HepG2 (cell line): ENCODE results near the gene FKBP5. TPM values are rescaled to one million over a fixed set of nuclear protein-coding genes. Genes with fewer than 3 reads are reported as not detected.
"Not testable (repeated sequence)": the region's sequence is repeated elsewhere in the genome, so short reads cannot be mapped to it uniquely, and the experiment has no call there.

ENCODE experiments used
- ATAC-seq: fragments of 200-7000 bp; cut with Tn5 transposase; 3 replicates; pipeline ENCODE4 v1.9.1; 2020; ENCODE audit warnings: mild to moderate bottlenecking, moderate library complexity
- BruUV-seq: library from RNA; stranded (reverse); fragments of 400-500 nt; replicated peaks from 2 replicates; lab custom pipeline; 2021; lab: Mats Ljungman, UMichigan
- CTCF ChIA-PET: fragments of 300-600 bp; formaldehyde crosslinking; extraction: SDS; loops from one replicate; lab custom pipeline; 2021; ENCODE audit warnings: low total read pairs, inconsistent platforms, low intra/inter-chr PET ratio; lab: Yijun Ruan, JAX
- POLR2A ChIA-PET: fragments of 350-600 bp; sonication (Branson Sonifier 250); formaldehyde crosslinking; loops from one replicate; lab custom pipeline; 2020; ENCODE audit warnings: antibody characterized with exemption, inconsistent platforms; lab: Yijun Ruan, JAX
- DNase-seq: peaks from one replicate; pipeline ENCODE4 v3.0.0-alpha.2; 2015; ENCODE audit warnings: low spot score
- FAIRE-seq: peaks from 3 replicates; lab custom pipeline; 2011; peaks lifted over from hg19 to GRCh38; lab: Jason Lieb, UNC
- H2AFZ ChIP-seq: one replicate; pipeline ENCODE4 v1.6.1; 2011; ENCODE audit warnings: low read length, inconsistent platforms
- H3K27ac ChIP-seq: fragments of 300-600 bp; 3 replicates; pipeline ENCODE4 v1.8.0; 2011; ENCODE audit warnings: mixed run types, mild to moderate bottlenecking, mixed read lengths, low read length, inconsistent platforms; ENCODE audit not compliant: insufficient read depth; ENCODE audit errors: extremely low read length
- H3K27me3 ChIP-seq, 2 experiments: fragments of 200-600 bp in 1 of 2; 2 replicates in 1 of 2; 3 replicates in 1 of 2; pipeline versions ENCODE4 v1.6.0 to v1.8.0; 2011; ENCODE audit warnings: low read length in 2 of 2, mild to moderate bottlenecking in 2 of 2, moderate library complexity in 2 of 2, inconsistent platforms in 1 of 2; ENCODE audit not compliant: insufficient read depth in 2 of 2, control insufficient read depth in 1 of 2
- H3K36me3 ChIP-seq, 2 experiments: fragments of 200-600 bp in 1 of 2; replicated peaks in 1 of 2; 2 replicates in 1 of 2; 3 replicates in 1 of 2; pipeline versions ENCODE4 v1.5.1 to v1.8.0; 2011; ENCODE audit warnings: low read length in 2 of 2, inconsistent platforms in 1 of 2; ENCODE audit not compliant: insufficient read depth in 2 of 2, control insufficient read depth in 1 of 2
- H3K4me1 ChIP-seq: 2 replicates; pipeline ENCODE4 v1.5.1; 2012; ENCODE audit warnings: low read length, inconsistent platforms; ENCODE audit not compliant: insufficient read depth
- H3K4me2 ChIP-seq: 2 replicates; pipeline ENCODE4 v1.6.0; 2011; ENCODE audit warnings: low read depth, low read length, inconsistent platforms
- H3K4me3 ChIP-seq, 3 experiments: fragments of 200-600 bp in 1 of 3; sonication (generic), shearing (Covaris generic) in 1 of 3; replicated peaks in 1 of 3; 2 replicates each; pipeline ENCODE4 v1.5.1; 2011 to 2016; ENCODE audit warnings: low read length in 3 of 3, inconsistent platforms in 2 of 3, low read depth in 2 of 3, mild to moderate bottlenecking in 2 of 3, control low read depth in 1 of 3, mixed read lengths in 1 of 3; ENCODE audit not compliant: insufficient read depth in 1 of 3
- H3K79me2 ChIP-seq: one replicate; pipeline ENCODE4 v1.6.1; 2011; ENCODE audit warnings: low read length, inconsistent platforms; ENCODE audit not compliant: insufficient read depth
- H3K9ac ChIP-seq: 2 replicates; pipeline ENCODE4 v1.6.0; 2011; ENCODE audit warnings: mild to moderate bottlenecking, low read depth, low read length, inconsistent platforms; ENCODE audit not compliant: insufficient read depth
- H3K9me3 ChIP-seq: 2 replicates; pipeline ENCODE4 v1.5.1; 2012; ENCODE audit warnings: mild to moderate bottlenecking, low read length
- H4K20me1 ChIP-seq: 2 replicates; pipeline ENCODE4 v1.6.0; 2011; ENCODE audit warnings: inconsistent platforms, mild to moderate bottlenecking, low read length, moderate library complexity; ENCODE audit not compliant: insufficient read depth
- CBFB ChIP-seq: sonication (generic); formaldehyde crosslinking; IDR thresholded peaks from 2 replicates; pipeline ENCODE4 v1.4.0; 2020; ENCODE audit warnings: missing genetic modification reagents
- KDM4B ChIP-seq: sonication (generic); formaldehyde crosslinking; IDR thresholded peaks from 2 replicates; pipeline ENCODE4 v1.4.0; 2020; ENCODE audit warnings: missing genetic modification reagents
- PHB2 ChIP-seq: fragments of 450-650 bp; IDR thresholded peaks from 2 replicates; pipeline ENCODE4 v1.6.1; 2018; ENCODE audit not compliant: partially characterized antibody
- STAG1 ChIP-seq: sonication (generic); formaldehyde crosslinking; IDR thresholded peaks from 2 replicates; pipeline ENCODE4 v1.4.0; 2020; ENCODE audit warnings: missing genetic modification reagents
- XRCC5 ChIP-seq: fragments of 200-400 bp; formaldehyde crosslinking; optimal IDR thresholded peaks from 2 replicates; pipeline ENCODE3; 2017; ENCODE audit warnings: mild to moderate bottlenecking, low read length
- ZNF121 ChIP-seq: sonication (generic); formaldehyde crosslinking; IDR thresholded peaks from 2 replicates; pipeline ENCODE4 v1.5.0; 2020; ENCODE audit warnings: mild to moderate bottlenecking, missing genetic modification reagents
- ZNF331 ChIP-seq: sonication (generic); formaldehyde crosslinking; IDR thresholded peaks from 2 replicates; pipeline ENCODE4 v1.4.0; 2020; ENCODE audit warnings: missing genetic modification reagents
- ZNF598 ChIP-seq: sonication (generic); formaldehyde crosslinking; IDR thresholded peaks from 2 replicates; pipeline ENCODE4 v1.5.1; 2020; ENCODE audit warnings: mild to moderate bottlenecking, missing genetic modification reagents, borderline replicate concordance
- WGBS: methylation state at CpG from one replicate; pipeline ENCODE4 v1.1.6; 2017; ENCODE audit warnings: low lambda C conversion rate; 5-methylcytosine and 5-hydroxymethylcytosine counted together
- in situ Hi-C: cut with HindIII; loops from 2 replicates; pipeline ENCODE4 v1.10.0; 2017; ENCODE audit warnings: low pct_unique_long_range_greater_than_20kb; ENCODE audit not compliant: extremely low pct_ligation_motif_present
- intact Hi-C: fragments of 100-400 bp; cut with micrococcal nuclease; formaldehyde crosslinking; loops from one replicate; pipeline ENCODE4 v1.10.0; 2022; ENCODE audit not compliant: unreplicated experiment
- polyA plus RNA-seq, 8 experiments: library from polyadenylated mRNA; depleted of rRNA in 3 of 8; stranded (reverse) in 7 of 8; unstranded in 1 of 8; fragments of >200 nt; fragmentation: Illumina TruSeq in 4 of 8; extraction: Trizol in 4 of 8; gene quantifications; 2 replicates each; pipeline versions ENCODE4 v1.2.1 to v1.2.3, GENCODE V29; 2011 to 2016; ENCODE audit warnings: low read depth in 4 of 8, missing spikeins in 1 of 8, mixed read lengths in 1 of 8; ENCODE audit not compliant: insufficient read depth in 1 of 8
- total RNA-seq, 5 experiments: library from RNA; depleted of rRNA; stranded (reverse); fragments of >200 nt; fragmentation: Illumina TruSeq; extraction: Trizol; gene quantifications; 2 replicates each; pipeline ENCODE4 v1.2.3, GENCODE V29; 2016; ENCODE audit warnings: low read depth in 1 of 5
- TF ChIP-seq, protein P1 (sequence below): fragments of 450-650 bp; IDR thresholded peaks from 2 replicates; pipeline ENCODE4 v1.6.1; 2016
- TF ChIP-seq, protein P2 (sequence below): sonication (generic); formaldehyde crosslinking; IDR thresholded peaks from 2 replicates; pipeline ENCODE4 v1.5.0; 2020; ENCODE audit warnings: mild to moderate bottlenecking, missing genetic modification reagents, moderate library complexity
- TF ChIP-seq, protein P3 (sequence below): sonication (generic); formaldehyde crosslinking; IDR thresholded peaks from 2 replicates; pipeline ENCODE4 v1.4.0; 2020; ENCODE audit warnings: mild to moderate bottlenecking, missing genetic modification reagents
- TF ChIP-seq, protein P4 (sequence below), 2 experiments: sonication (generic) in 1 of 2; formaldehyde crosslinking in 1 of 2; IDR thresholded peaks; 2 replicates each; pipeline versions ENCODE4 v1.4.0 to v1.6.1; 2018 to 2020; ENCODE audit warnings: missing genetic modification reagents in 2 of 2, borderline replicate concordance in 1 of 2, low read depth in 1 of 2, mild to moderate bottlenecking in 1 of 2, missing biosample characterization in 1 of 2

The FKBP5 gene
- total and polyA plus RNA-seq, 2 of the 13 experiments (the other 11 are each of a cell fraction or from before 2014, with no cell fraction given), result 8.0 to 17.4 TPM

DNA sequence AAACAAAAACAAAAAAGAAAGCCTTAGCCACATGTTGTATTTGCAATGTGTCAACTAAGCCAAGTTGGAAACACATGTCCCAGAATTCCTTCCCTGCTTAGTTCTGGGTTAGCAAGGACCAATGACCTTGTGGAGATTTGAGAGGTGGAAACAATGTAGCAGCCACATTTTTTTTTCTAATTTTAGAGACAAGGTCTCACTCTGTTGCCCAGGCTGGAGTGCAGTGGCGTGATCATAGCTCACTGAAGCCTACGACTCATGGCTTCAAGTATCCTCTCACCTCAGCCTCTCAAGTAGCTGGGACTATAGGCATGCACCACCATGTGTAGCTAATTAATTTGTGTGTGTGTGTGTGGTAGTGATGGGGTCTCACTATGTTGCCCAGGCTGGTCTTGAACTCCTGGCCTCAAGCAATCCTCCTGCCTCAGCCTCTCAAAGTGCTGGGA, 117.8 kb downstream of the FKBP5 start:
- POLR2A ChIA-PET, in situ Hi-C loops, H2AFZ ChIP-seq, H3K4me3 ChIP-seq, H3K4me2 ChIP-seq, CTCF ChIA-PET, BruUV-seq, H3K9me3 ChIP-seq, intact Hi-C loops, DNase-seq, H4K20me1 ChIP-seq, H3K79me2 ChIP-seq, H3K9ac ChIP-seq, H3K27ac ChIP-seq, ATAC-seq, FAIRE-seq, H3K27me3 ChIP-seq: not testable (repeated sequence)
- 91% methylated on average over 2 of the region's 2 CpGs for WGBS
- H3K4me1 ChIP-seq, result peaks cover 15% of the 10 kb centered on the region
- H3K36me3 ChIP-seq, result peaks cover 0 to 21% of the 10 kb centered on the region in 2 experiments; a peak in 3 of 5 replicates
- TF ChIP-seq ZNF121 (CRISPR knock-in tag), result peak; percentile 51; the same call in 1 of the 2 replicates
- TF ChIP-seq, protein P1, sequence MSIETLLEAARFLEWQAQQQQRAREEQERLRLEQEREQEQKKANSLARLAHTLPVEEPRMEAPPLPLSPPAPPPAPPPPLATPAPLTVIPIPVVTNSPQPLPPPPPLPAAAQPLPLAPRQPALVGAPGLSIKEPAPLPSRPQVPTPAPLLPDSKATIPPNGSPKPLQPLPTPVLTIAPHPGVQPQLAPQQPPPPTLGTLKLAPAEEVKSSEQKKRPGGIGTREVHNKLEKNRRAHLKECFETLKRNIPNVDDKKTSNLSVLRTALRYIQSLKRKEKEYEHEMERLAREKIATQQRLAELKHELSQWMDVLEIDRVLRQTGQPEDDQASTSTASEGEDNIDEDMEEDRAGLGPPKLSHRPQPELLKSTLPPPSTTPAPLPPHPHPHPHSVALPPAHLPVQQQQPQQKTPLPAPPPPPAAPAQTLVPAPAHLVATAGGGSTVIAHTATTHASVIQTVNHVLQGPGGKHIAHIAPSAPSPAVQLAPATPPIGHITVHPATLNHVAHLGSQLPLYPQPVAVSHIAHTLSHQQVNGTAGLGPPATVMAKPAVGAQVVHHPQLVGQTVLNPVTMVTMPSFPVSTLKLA, result peak; percentile 63

DNA sequence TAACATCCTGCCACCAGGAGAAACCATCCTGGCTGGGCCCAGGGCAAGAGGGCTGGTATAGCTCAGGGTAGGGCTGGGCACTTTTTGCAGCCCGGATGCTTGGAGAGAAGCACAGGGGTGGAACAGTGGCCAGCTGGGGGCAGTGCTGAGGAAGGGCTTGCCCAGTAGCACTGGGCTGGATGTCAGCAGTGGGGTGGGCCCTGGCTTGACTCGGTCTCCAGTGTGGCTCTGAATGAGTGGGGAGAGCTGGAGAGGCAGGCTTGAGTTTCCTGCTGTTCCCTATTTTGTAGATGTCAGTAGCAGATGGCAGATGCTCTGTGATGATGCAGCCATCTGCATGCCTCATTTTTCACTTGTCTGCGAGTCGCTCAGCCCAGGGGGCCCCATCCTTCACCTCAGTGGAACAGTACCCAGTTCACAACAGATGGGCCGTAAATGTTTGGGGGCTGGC, 119.7 kb downstream of the FKBP5 start:
- DNase-seq, result peak; percentile 16
- in situ Hi-C loops (no loop called here), intact Hi-C loops (no loop called here)
- no peak overlapping the region for H3K9ac ChIP-seq
- POLR2A ChIA-PET, result no interaction called here
- H3K79me2 ChIP-seq, result no peaks in the 10 kb centered on the region
- peaks cover 6% of the 10 kb centered on the region; the same call in 1 of the 2 replicates for H3K9me3 ChIP-seq
- CTCF ChIA-PET, result no interaction called here
- WGBS, result 59% methylated on average over 5 of the region's 5 CpGs
- no peak overlapping the region for H3K4me2 ChIP-seq
- peak; percentile 93 for ATAC-seq
- BruUV-seq, result no TSS peak
- no peak overlapping the region for H2AFZ ChIP-seq
- no peak overlapping the region for H3K4me3 ChIP-seq
- peaks cover 0 to 25% of the 10 kb centered on the region in 2 experiments; a peak in 3 of 5 replicates for H3K27me3 ChIP-seq
- no peak for FAIRE-seq
- H3K4me1 ChIP-seq, result peaks cover 15% of the 10 kb centered on the region
- H4K20me1 ChIP-seq, result no peaks in the 10 kb centered on the region
- no peak overlapping the region for H3K27ac ChIP-seq
- peaks cover 0 to 5% of the 10 kb centered on the region in 2 experiments; a peak in 2 of 5 replicates for H3K36me3 ChIP-seq
- no peak for TF ChIP-seq PHB2
- 0 out of 2 replicates have a peak, but pooled peaks have one; percentile 20 for TF ChIP-seq ZNF331 (CRISPR knock-in tag)
- TF ChIP-seq ZNF598 (CRISPR knock-in tag), result 0 out of 2 replicates have a peak, but pooled peaks have one; percentile 39
- TF ChIP-seq, protein P2, sequence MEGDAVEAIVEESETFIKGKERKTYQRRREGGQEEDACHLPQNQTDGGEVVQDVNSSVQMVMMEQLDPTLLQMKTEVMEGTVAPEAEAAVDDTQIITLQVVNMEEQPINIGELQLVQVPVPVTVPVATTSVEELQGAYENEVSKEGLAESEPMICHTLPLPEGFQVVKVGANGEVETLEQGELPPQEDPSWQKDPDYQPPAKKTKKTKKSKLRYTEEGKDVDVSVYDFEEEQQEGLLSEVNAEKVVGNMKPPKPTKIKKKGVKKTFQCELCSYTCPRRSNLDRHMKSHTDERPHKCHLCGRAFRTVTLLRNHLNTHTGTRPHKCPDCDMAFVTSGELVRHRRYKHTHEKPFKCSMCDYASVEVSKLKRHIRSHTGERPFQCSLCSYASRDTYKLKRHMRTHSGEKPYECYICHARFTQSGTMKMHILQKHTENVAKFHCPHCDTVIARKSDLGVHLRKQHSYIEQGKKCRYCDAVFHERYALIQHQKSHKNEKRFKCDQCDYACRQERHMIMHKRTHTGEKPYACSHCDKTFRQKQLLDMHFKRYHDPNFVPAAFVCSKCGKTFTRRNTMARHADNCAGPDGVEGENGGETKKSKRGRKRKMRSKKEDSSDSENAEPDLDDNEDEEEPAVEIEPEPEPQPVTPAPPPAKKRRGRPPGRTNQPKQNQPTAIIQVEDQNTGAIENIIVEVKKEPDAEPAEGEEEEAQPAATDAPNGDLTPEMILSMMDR, result peak; percentile 76
- no peak for TF ChIP-seq KDM4B (CRISPR knock-in tag)
- TF ChIP-seq, protein P3, sequence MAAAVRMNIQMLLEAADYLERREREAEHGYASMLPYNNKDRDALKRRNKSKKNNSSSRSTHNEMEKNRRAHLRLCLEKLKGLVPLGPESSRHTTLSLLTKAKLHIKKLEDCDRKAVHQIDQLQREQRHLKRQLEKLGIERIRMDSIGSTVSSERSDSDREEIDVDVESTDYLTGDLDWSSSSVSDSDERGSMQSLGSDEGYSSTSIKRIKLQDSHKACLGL (CRISPR knock-in tag), result no peak
- peak; percentile 52 for TF ChIP-seq XRCC5
- TF ChIP-seq CBFB (CRISPR knock-in tag), result 0 out of 2 replicates have a peak, but pooled peaks have one; percentile 31
- TF ChIP-seq STAG1 (CRISPR knock-in tag), result peak; percentile 65
- TF ChIP-seq, protein P4, sequence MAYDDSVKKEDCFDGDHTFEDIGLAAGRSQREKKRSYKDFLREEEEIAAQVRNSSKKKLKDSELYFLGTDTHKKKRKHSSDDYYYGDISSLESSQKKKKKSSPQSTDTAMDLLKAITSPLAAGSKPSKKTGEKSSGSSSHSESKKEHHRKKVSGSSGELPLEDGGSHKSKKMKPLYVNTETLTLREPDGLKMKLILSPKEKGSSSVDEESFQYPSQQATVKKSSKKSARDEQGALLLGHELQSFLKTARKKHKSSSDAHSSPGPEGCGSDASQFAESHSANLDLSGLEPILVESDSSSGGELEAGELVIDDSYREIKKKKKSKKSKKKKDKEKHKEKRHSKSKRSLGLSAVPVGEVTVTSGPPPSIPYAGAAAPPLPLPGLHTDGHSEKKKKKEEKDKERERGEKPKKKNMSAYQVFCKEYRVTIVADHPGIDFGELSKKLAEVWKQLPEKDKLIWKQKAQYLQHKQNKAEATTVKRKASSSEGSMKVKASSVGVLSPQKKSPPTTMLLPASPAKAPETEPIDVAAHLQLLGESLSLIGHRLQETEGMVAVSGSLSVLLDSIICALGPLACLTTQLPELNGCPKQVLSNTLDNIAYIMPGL (CRISPR knock-in tag; IDR thresholded peaks at IDR 0.05; ENCODE audit: borderline replicate concordance in 1 of 2, low read depth in 1 of 2), result 0 out of 4 replicates have a peak, but pooled peaks of 1 of the 2 experiments have one; percentile 32
